A204.1 (cell line): ENCODE results near the gene NDUFS6.

Source experiments
- FAIRE-seq: peaks from 2 replicates; lab custom pipeline; 2012; peaks lifted over from hg19 to GRCh38; lab: Jason Lieb, UNC

NDUFS6 gene

GRCh38 chr5:1817261-1818043 is 16.2 kb downstream of the NDUFS6 start:
- no peak for FAIRE-seq

GRCh38 chr5:1818784-1819183 is 17.6 kb downstream of the NDUFS6 start:
- FAIRE-seq: no peak

GRCh38 chr5:1819458-1819857 is 18.3 kb downstream of the NDUFS6 start:
- no peak for FAIRE-seq

GRCh38 chr5:1820381-1820780 is 19.2 kb downstream of the NDUFS6 start:
- FAIRE-seq: no peak

GRCh38 chr5:1820926-1821325 is 19.7 kb downstream of the NDUFS6 start:
- FAIRE-seq: no peak

- no peak for FAIRE-seq
These were observed 20.7 kb downstream of the NDUFS6 start for GRCh38 chr5:1821862-1822261.

GRCh38 chr5:1823381-1824034 is 22.3 kb downstream of the NDUFS6 start:
- FAIRE-seq: no peak

GRCh38 chr5:1824109-1824821 is 23.1 kb downstream of the NDUFS6 start:
- FAIRE-seq: no peak

- FAIRE-seq: no peak
These were observed 24.0 kb downstream of the NDUFS6 start for GRCh38 chr5:1824903-1825841.

- FAIRE-seq: no peak
These were observed 25.2 kb downstream of the NDUFS6 start for GRCh38 chr5:1826235-1826980.

- FAIRE-seq: no peak
These were observed 26.0 kb downstream of the NDUFS6 start for GRCh38 chr5:1827025-1827885.

GRCh38 chr5:1827886-1828397 is 26.7 kb downstream of the NDUFS6 start:
- no peak for FAIRE-seq

GRCh38 chr5:1830571-1831228 is 29.5 kb downstream of the NDUFS6 start:
- FAIRE-seq: no peak

GRCh38 chr5:1831257-1831656 is 30.1 kb downstream of the NDUFS6 start:
- FAIRE-seq: no peak

GRCh38 chr5:1831677-1832313 is 30.6 kb downstream of the NDUFS6 start:
- FAIRE-seq: no peak

- FAIRE-seq: no peak
These were observed 31.5 kb downstream of the NDUFS6 start for GRCh38 chr5:1832511-1833250.

- FAIRE-seq: no peak
These were observed 32.2 kb downstream of the NDUFS6 start for GRCh38 chr5:1833264-1834021.
